Right forelimb (tissue), 1 donor: Measurements from ENCODE around the gene MTA1.

Experiments
- DNase-seq: peaks from one replicate; pipeline ENCODE4 v3.0.0-alpha.2; 2018

Gene MTA1

DNA sequence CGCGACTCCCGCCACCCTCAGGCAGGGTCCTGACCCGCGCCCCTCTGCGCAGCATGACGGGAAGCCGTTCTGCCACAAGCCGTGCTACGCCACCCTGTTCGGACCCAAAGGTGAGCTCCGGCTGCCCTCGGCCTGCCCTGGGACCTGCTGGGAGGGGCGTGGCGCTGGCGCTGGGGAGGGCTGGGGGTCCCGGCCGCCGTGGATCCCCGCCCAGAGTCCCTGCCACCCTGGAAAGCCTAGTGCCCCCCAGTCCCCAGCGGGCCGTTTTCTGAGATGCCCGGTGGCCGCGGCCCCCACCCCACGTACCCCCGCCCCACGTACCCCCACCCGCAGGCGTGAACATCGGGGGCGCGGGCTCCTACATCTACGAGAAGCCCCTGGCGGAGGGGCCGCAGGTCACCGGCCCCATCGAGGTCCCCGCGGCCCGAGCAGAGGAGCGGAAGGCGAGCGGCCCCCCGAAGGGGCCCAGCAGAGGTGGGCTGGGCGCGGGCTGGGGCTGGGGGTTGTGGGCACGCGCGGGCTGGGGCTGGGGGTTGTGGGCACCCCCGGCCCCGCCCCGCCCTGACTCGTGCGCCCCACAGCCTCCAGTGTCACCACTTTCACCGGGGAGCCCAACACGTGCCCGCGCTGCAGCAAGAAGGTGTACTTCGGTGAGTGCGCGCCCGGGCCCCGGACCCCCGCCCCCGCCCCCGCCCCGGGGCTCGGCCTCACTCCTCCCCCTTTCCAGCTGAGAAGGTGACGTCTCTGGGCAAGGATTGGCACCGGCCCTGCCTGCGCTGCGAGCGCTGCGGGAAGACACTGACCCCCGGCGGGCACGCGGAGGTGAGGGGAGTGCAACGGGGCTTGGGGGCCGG lies 59.0 kb downstream of the MTA1 start:
- no peak for DNase-seq

- DNase-seq = no peak
Measured at GRCh38 chr14:105479431-105480158, 60.0 kb downstream of the MTA1 start.

DNA sequence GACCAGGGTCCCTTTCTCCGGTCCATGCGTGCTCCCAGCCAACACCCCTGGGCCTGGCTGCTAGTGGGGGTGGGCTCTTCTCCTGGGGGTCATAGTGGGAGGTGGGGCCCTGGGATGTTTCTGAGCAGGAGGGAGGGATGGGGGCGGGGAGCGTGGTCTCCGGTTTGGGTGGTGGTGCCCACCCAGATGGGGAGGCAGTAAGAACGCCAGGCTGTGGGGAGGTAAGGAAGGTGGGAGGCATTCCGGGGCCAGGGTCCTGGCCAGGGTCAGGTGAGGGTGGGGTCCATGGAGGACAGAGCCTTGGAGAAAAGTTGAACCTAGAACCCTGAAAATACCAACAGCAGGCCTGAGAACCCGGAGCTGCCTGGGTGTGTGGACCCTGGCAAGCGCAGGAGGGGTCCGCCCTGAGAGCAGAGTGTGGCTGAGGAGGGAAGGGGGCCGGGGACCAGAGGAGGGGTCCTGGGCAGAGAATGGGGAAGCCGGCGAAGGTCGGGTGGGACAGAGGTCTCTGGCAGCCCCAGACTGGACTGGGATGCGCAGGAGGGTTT lies 60.6 kb downstream of the MTA1 start:
- DNase-seq = no peak

GRCh38 chr14:105480807-105481801 lies 61.5 kb downstream of the MTA1 start:
- DNase-seq = peak; percentile 98

GRCh38 chr14:105481886-105482457 lies 62.3 kb downstream of the MTA1 start:
- DNase-seq = peak; percentile 95

DNA sequence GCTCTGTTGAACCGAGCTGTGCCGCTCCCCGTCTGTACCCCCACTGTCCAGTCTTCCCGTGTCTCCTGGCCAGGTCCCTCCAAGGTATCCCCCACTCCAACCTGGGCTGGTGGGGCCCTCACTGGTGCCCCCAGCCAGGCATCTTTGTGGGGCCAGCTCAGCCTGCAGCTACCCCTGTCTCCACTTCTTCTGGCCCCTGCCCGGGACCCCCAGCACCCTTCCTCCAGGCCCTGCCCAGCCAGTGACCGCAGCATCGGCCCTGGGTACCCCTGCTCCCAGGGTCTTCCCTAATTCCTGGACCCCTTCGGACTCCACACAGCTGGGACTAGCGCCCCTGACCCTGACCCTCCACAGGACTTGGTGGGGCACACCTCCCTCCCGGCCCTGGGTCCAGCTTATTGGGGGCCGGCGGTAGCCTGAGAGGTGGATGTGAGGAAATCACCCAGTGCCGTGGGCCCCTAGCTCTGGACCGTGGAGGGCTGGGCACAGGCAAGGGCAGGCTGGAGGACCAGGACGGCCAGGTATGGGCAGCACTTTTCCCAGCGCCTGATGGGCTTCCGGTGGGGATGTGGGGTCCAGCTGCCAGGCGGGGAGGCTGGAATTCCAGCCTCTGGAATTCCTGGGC lies 63.0 kb downstream of the MTA1 start:
- DNase-seq = no peak

- DNase-seq = no peak
Measured at GRCh38 chr14:105483300-105484068, 63.9 kb downstream of the MTA1 start.

GRCh38 chr14:105484069-105484996 lies 64.7 kb downstream of the MTA1 start:
- peak; percentile 71 for DNase-seq

GRCh38 chr14:105484997-105485393 lies 65.4 kb downstream of the MTA1 start:
- no peak for DNase-seq

DNA sequence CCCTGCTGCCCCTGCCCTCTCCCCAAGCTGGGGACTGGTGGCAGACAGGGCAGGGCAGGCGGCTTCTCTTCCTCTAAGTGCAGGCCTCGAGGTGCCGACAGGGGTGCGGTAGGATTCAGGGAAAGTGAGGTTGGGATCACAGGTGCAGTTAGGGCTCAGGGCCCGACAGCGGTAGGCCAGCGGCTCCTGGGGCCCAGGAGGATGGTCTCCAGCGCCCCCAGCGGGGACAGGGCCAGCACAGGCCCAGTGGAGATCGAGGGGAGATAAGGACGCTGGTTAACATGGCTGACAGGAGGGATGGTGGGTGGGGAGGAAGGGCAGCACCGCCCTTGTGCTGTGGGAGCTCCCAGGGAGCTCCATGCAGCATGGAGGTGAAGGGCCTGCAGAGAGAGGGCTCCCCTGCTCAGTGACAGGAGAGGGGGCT lies 66.1 kb downstream of the MTA1 start:
- DNase-seq = no peak

- DNase-seq = no peak
Measured at GRCh38 chr14:105486163-105486973, 66.7 kb downstream of the MTA1 start, which contains the start of gene CRIP1. TSS of gene CRIP1 (plus strand) at chr14:105486886. CDS start at chr14:105487260, 374 bp downstream.

- peak; percentile 69 for DNase-seq
Measured at GRCh38 chr14:105486974-105487448, 67.4 kb downstream of the MTA1 start.

- peak; percentile 73 for DNase-seq
Measured at GRCh38 chr14:105487449-105487985, 67.9 kb downstream of the MTA1 start.

DNA sequence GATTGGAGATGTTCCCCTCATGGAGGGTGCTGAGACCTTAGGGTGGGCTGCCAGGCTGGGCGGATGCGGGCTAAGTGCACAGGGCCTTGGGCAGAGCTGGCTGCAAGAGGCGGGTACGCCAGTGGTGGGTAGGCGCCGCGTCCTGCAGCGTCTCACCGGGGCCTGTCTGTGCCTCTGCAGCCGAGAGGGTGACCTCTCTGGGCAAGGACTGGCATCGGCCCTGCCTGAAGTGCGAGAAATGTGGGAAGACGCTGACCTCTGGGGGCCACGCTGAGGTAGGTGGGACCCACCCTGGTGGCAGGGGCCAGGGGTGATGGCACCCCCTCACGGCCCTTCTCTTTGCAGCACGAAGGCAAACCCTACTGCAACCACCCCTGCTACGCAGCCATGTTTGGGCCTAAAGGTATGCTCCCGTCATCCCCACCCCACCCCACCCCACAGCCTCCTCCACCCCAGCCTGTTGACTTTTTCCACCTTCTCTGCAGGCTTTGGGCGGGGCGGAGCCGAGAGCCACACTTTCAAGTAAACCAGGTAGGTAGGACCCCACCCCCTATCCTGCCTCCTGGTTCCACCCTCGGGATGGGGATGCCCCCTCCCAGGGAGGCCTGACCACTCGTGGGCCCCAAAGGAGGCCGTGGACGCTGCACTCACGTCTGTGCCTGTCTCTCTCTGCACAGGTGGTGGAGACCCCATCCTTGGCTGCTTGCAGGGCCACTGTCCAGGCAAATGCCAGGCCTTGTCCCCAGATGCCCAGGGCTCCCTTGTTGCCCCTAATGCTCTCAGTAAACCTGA lies 68.6 kb downstream of the MTA1 start:
- DNase-seq = no peak

DNA sequence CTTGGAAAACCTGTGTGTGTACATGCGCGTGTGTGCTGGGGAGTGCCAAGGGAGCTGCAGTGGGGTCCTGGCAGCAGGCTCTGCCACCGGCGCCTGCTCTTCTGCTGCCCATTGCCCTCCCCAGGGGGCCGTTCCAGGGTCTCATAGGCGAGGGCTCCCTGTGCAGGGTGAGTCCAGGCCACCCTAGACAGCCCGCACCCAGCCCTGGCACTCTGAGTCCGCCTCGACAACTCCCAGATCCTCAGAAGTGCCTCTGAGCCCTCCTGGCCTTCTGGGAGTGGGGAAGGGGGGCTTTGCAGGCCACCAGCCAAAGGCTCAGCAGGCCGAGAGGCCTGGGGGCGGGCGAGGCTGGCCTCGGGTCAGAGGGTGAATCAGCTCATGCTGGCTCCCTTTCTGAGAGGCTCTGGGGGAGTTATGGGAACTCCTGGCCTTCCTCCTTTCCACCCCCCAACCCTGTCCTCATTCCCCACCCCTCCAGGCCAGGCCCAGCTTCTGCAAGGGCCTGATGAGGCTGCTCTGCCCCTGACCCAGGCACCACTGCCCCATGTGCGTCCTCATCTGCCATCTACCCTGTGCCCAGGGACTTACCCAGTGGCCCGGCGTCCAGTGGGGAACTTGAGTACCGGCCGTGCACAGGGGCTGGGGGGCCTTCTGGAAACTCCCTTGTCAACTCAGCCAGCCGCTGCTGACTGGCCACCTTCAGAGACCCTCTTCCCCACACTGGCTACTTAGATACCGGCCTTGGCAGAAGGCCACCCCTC lies 69.3 kb downstream of the MTA1 start:
- peak; percentile 54 for DNase-seq

DNA sequence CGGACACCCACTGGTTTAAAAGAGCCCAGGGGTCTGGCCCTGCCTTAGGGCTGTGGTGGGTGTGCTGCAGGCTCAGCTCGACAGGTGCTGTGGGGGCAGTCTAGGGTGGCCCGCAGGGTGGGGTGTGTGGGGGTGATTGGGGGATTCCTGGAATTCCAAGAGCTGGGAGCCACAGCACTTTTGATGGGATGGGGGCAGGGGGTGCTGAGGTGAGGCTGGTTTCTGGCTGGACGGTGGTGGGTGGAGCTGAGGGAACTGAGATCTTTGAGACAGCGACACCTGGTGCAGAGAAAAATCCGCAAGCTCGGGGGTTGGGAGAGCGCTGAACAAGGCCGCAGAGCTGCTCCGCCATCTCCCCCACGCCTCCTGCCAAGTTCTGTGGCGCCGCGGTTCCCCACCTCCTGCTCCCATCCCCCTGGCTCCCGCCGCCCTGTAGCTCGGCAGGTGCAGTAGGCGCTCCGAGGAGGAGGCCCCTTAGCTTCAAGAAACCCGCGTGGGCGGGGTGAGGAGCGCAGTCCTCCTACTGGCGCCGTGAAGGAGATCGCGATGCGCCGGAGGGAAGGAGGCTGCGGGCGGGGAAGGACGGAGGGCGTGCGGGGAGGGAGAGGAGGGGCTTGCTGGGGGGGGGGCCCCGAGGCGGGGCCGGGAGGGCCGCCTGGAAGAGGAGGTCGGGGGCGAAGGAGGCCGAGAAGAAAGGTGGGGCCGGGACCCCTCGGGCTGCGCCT lies 70.1 kb downstream of the MTA1 start:
- DNase-seq = peak; percentile 91
